Trophoblast cell (in vitro differentiated cells and primary cell): ENCODE measurements around the gene CD4.

ENCODE experiments used
- DNase-seq, 2 donors: peaks; one replicate each; pipeline ENCODE4 v3.0.0-alpha.2; 2016
- H2AFZ ChIP-seq: 2 replicates; pipeline ENCODE4 v1.6.1; 2013; ENCODE audit warnings: low read length, moderate library complexity, mild to moderate bottlenecking; ENCODE audit not compliant: insufficient read depth, poor library complexity
- H2AK5ac ChIP-seq: 2 replicates; pipeline ENCODE4 v1.6.1; 2013; ENCODE audit warnings: mild to moderate bottlenecking, low read length
- H2BK120ac ChIP-seq: 2 replicates; pipeline ENCODE4 v1.6.1; 2013; ENCODE audit warnings: low read length, mild to moderate bottlenecking, moderate library complexity; ENCODE audit not compliant: insufficient read depth, poor library complexity
- H2BK12ac ChIP-seq: 2 replicates; pipeline ENCODE4 v1.6.1; 2013; ENCODE audit warnings: mild to moderate bottlenecking, low read length, moderate library complexity
- H2BK5ac ChIP-seq: 2 replicates; pipeline ENCODE4 v1.6.1; 2013; ENCODE audit warnings: low read length, low read depth, moderate library complexity, mild to moderate bottlenecking; ENCODE audit not compliant: poor library complexity
- H3K14ac ChIP-seq: 2 replicates; pipeline ENCODE4 v1.6.1; 2013; ENCODE audit warnings: mild to moderate bottlenecking, low read length
- H3K18ac ChIP-seq: 2 replicates; pipeline ENCODE4 v1.6.1; 2013; ENCODE audit warnings: mild to moderate bottlenecking, low read length
- H3K23ac ChIP-seq: 2 replicates; pipeline ENCODE4 v1.6.1; 2013; ENCODE audit warnings: low read length
- H3K27ac ChIP-seq: 2 replicates; pipeline ENCODE4 v1.5.1; 2013; ENCODE audit warnings: low read depth, mild to moderate bottlenecking, inconsistent platforms, low read length, moderate library complexity
- H3K27me3 ChIP-seq: 2 replicates; pipeline ENCODE4 v1.6.1; 2013; ENCODE audit warnings: inconsistent platforms, mild to moderate bottlenecking, low read length, moderate library complexity; ENCODE audit not compliant: insufficient read depth
- H3K36me3 ChIP-seq, 2 experiments: 1 replicate in 1 of 2; 2 replicates in 1 of 2; pipeline ENCODE4 v1.6.1; 2013; ENCODE audit warnings: low read length in 2 of 2, mild to moderate bottlenecking in 2 of 2, moderate library complexity in 1 of 2; ENCODE audit not compliant: insufficient read depth in 2 of 2, control insufficient read depth in 1 of 2
- H3K4ac ChIP-seq: 2 replicates; pipeline ENCODE4 v1.6.1; 2013; ENCODE audit warnings: low read depth, mild to moderate bottlenecking, low read length, moderate library complexity
- H3K4me1 ChIP-seq, 2 experiments: 1 replicate in 1 of 2; 2 replicates in 1 of 2; pipeline ENCODE4 v1.6.1; 2013; ENCODE audit warnings: low read length in 2 of 2, mild to moderate bottlenecking in 2 of 2, moderate library complexity in 1 of 2; ENCODE audit not compliant: insufficient read depth in 2 of 2, control insufficient read depth in 1 of 2
- H3K4me2 ChIP-seq: 2 replicates; pipeline ENCODE4 v1.6.1; 2013; ENCODE audit warnings: inconsistent platforms, mild to moderate bottlenecking, low read length, moderate library complexity
- H3K4me3 ChIP-seq: 2 replicates; pipeline ENCODE4 v1.5.1; 2013; ENCODE audit warnings: mild to moderate bottlenecking, low read depth, low read length, inconsistent platforms
- H3K79me1 ChIP-seq: one replicate; pipeline ENCODE4 v1.6.1; 2013; ENCODE audit warnings: low read length
- H3K79me2 ChIP-seq: 2 replicates; pipeline ENCODE4 v1.6.1; 2013; ENCODE audit warnings: low read length, mild to moderate bottlenecking; ENCODE audit not compliant: control insufficient read depth, insufficient read depth, poor library complexity
- H3K9ac ChIP-seq: 2 replicates; pipeline ENCODE4 v1.6.1; 2013; ENCODE audit warnings: mild to moderate bottlenecking, low read length
- H3K9me3 ChIP-seq: 2 replicates; pipeline ENCODE4 v1.6.1; 2013; ENCODE audit warnings: low read depth, mild to moderate bottlenecking, control low read depth, inconsistent platforms, low read length; ENCODE audit not compliant: insufficient read depth
- H4K12ac ChIP-seq: 2 replicates; pipeline ENCODE4 v1.6.1; 2013; ENCODE audit warnings: low read depth, mild to moderate bottlenecking, low read length, moderate library complexity
- H4K8ac ChIP-seq: 2 replicates; pipeline ENCODE4 v1.6.1; 2013; ENCODE audit warnings: low read depth, mild to moderate bottlenecking, low read length, moderate library complexity
- H4K91ac ChIP-seq: one replicate; pipeline ENCODE4 v1.6.1; 2013; ENCODE audit warnings: low read depth, mild to moderate bottlenecking, low read length, moderate library complexity
- WGBS: extraction: QIAGEN DNeasy Blood & Tissue Kit; methylation state at CpG from one replicate; pipeline ENCODE4 v1.1.7; 2013; ENCODE audit warnings: missing lambda C conversion rate; ENCODE audit not compliant: insufficient read length, insufficient coverage; ENCODE audit errors: extremely low coverage; 5-methylcytosine and 5-hydroxymethylcytosine counted together

Gene CD4

DNA sequence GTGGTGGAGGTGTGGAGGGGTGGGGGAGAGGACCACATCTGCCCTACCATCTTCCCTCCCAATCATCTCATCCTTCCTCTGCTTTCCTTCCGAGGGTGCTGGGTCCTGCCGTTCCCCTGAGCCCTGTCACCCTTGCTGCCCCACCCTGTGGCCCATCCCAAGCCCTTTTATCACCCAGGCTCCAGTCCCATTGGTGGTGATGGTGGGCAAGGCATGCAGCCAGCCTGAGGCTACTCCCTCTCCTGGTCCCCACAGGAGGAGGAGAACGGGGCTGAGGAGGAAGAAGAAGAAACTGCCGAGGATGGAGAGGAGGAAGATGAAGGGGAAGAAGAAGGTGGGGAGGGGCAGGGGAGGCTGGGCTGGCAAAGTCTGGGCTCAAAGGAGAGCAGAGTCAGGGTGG is 19.7 kb upstream of the CD4 start:
- H4K91ac ChIP-seq: no peak overlapping the region
- H3K27me3 ChIP-seq: peaks cover 16% of the 10 kb centered on the region
- no peak overlapping the region for H4K12ac ChIP-seq
- H3K9me3 ChIP-seq: peaks cover 2% of the 10 kb centered on the region
- no peak overlapping the region for H3K4ac ChIP-seq
- H3K4me2 ChIP-seq: no peak overlapping the region
- no peak overlapping the region for H2AFZ ChIP-seq
- no peak overlapping the region for H3K14ac ChIP-seq
- peaks cover 21 to 24% of the 10 kb centered on the region in 2 experiments for H3K36me3 ChIP-seq
- H3K23ac ChIP-seq: no peak overlapping the region
- no peak overlapping the region for H2AK5ac ChIP-seq
- no peak overlapping the region for H3K9ac ChIP-seq
- no peak overlapping the region for H4K8ac ChIP-seq
- H3K4me3 ChIP-seq: no peak overlapping the region
- H2BK12ac ChIP-seq: no peak overlapping the region
- peaks cover 19% of the 10 kb centered on the region for H3K79me1 ChIP-seq
- no peak overlapping the region for H2BK5ac ChIP-seq
- no peak overlapping the region for H3K18ac ChIP-seq
- no peak overlapping the region for H2BK120ac ChIP-seq
- H3K4me1 ChIP-seq: peaks cover 19 to 26% of the 10 kb centered on the region in 2 experiments
- no peak for DNase-seq
- H3K27ac ChIP-seq: no peak overlapping the region
- peaks cover 18% of the 10 kb centered on the region for H3K79me2 ChIP-seq
- WGBS: 100% methylated on average over 2 of the region's 4 CpGs

DNA sequence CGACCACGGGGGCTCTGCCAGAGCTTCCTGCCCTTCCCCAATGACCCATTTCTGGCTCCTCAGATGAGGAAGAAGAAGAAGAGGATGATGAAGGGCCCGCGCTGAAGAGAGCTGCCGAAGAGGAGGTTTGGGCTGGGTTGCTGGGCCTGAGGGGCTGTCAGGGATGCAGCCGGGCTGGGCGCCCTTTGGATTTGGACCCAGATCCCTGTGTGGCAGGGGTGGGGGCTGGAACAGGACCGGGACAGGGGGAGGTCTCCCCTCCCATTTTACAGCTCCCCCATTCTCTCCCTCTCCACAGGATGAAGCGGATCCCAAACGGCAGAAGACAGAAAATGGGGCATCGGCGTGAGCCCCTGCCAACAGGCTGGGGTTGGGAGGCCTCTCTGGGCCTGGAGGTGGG is 19.2 kb upstream of the CD4 start:
- no peak overlapping the region for H4K12ac ChIP-seq
- no peak overlapping the region for H4K91ac ChIP-seq
- no peak overlapping the region for H3K27ac ChIP-seq
- H3K18ac ChIP-seq: no peak overlapping the region
- DNase-seq: no peak
- peaks cover 17% of the 10 kb centered on the region for H3K79me1 ChIP-seq
- no peak overlapping the region for H2BK120ac ChIP-seq
- no peak overlapping the region for H2BK12ac ChIP-seq
- peaks cover 2% of the 10 kb centered on the region for H3K9me3 ChIP-seq
- no peak overlapping the region for H3K4ac ChIP-seq
- H3K27me3 ChIP-seq: peaks cover 16% of the 10 kb centered on the region
- WGBS: no CpG with 5 or more reads among the region's 12 CpGs
- H3K4me2 ChIP-seq: no peak overlapping the region
- H2AFZ ChIP-seq: no peak overlapping the region
- H3K36me3 ChIP-seq: peaks cover 24 to 25% of the 10 kb centered on the region in 2 experiments
- no peak overlapping the region for H2AK5ac ChIP-seq
- H3K4me3 ChIP-seq: no peak overlapping the region
- H3K23ac ChIP-seq: no peak overlapping the region
- H3K9ac ChIP-seq: no peak overlapping the region
- no peak overlapping the region for H2BK5ac ChIP-seq
- peaks cover 18% of the 10 kb centered on the region for H3K79me2 ChIP-seq
- H3K14ac ChIP-seq: no peak overlapping the region
- peaks cover 17 to 24% of the 10 kb centered on the region in 2 experiments for H3K4me1 ChIP-seq
- H4K8ac ChIP-seq: no peak overlapping the region

DNA sequence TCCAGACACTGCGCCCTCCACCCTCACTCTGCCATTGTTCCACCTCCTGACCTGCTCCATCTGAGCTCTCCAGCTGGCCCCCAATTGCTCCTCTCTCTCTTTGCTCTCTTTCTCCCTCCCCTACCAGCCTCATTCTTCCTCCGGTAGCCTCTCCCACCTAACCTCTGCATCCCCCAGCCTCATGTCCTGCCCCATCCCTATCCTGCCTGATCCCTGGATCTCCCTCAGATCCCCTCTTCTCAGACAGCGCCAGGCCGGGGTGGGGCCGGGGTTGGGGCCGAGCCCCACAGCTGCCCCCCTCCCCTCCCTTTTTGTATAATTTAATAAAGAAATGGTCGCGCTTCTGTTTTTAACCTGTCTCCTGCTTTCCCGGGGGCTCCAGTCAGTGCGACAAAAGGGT is 18.7 kb upstream of the CD4 start:
- no CpG with 5 or more reads among the region's 10 CpGs for WGBS
- H4K91ac ChIP-seq: no peak overlapping the region
- H3K14ac ChIP-seq: no peak overlapping the region
- H4K12ac ChIP-seq: no peak overlapping the region
- no peak overlapping the region for H3K4me2 ChIP-seq
- peaks cover 27 to 28% of the 10 kb centered on the region in 2 experiments for H3K36me3 ChIP-seq
- H2AFZ ChIP-seq: no peak overlapping the region
- no peak overlapping the region for H2BK120ac ChIP-seq
- peaks cover 14 to 19% of the 10 kb centered on the region in 2 experiments for H3K4me1 ChIP-seq
- DNase-seq: no peak
- no peak overlapping the region for H3K18ac ChIP-seq
- no peak overlapping the region for H3K9ac ChIP-seq
- H3K23ac ChIP-seq: no peak overlapping the region
- no peak overlapping the region for H2BK12ac ChIP-seq
- no peak overlapping the region for H3K4me3 ChIP-seq
- no peak overlapping the region for H3K27ac ChIP-seq
- peaks cover 2% of the 10 kb centered on the region for H3K9me3 ChIP-seq
- H3K27me3 ChIP-seq: peaks cover 16% of the 10 kb centered on the region
- H2BK5ac ChIP-seq: no peak overlapping the region
- H2AK5ac ChIP-seq: no peak overlapping the region
- peaks cover 17% of the 10 kb centered on the region for H3K79me2 ChIP-seq
- H3K4ac ChIP-seq: no peak overlapping the region
- H3K79me1 ChIP-seq: peaks cover 12% of the 10 kb centered on the region
- no peak overlapping the region for H4K8ac ChIP-seq

DNA sequence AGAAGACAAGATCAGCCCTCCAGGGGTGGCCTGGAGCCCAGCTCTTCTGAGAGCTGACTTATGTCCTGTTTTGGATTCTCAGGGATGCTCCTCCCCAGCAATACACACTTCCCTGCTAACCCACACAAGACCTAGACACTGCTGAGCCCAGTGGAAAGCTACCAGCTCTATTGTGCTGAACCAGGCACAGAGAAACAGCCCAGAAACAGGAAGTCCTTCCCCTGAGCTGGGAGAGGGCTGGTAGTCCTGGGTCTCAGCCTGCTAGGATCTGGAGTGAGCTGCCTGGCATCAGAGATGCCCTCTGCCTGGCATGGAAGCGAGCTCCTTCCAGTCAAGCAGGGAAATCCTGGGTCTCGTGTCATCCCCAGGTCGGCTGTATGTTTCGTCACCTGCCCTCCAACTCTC is 18.2 kb upstream of the CD4 start:
- Histone ChIP-seq H3K4me2 (no peak overlapping the region), H3K14ac (no peak overlapping the region), H4K12ac (no peak overlapping the region), H2AFZ (no peak overlapping the region), H3K9ac (no peak overlapping the region), H3K36me3 (peaks cover 27 to 28% of the 10 kb centered on the region in 2 experiments), H3K18ac (no peak overlapping the region), H2BK120ac (no peak overlapping the region), H3K79me2 (peaks cover 16% of the 10 kb centered on the region), H2AK5ac (no peak overlapping the region), H4K91ac (no peak overlapping the region), H3K27me3 (peaks cover 16% of the 10 kb centered on the region), H3K23ac (no peak overlapping the region), H4K8ac (no peak overlapping the region), H3K4ac (no peak overlapping the region), H3K79me1 (peaks cover 9% of the 10 kb centered on the region), H3K4me3 (no peak overlapping the region), H2BK12ac (no peak overlapping the region), H3K27ac (no peak overlapping the region), H3K4me1 (peaks cover 11 to 15% of the 10 kb centered on the region in 2 experiments), H3K9me3 (peaks cover 2% of the 10 kb centered on the region), H2BK5ac (no peak overlapping the region)
- WGBS: no CpG with 5 or more reads among the region's 4 CpGs
- no peak for DNase-seq
